Heart left ventricle (tissue), 16 donors: ENCODE results near the gene DDC. TPM values are rescaled to one million over a fixed set of nuclear protein-coding genes. Genes with fewer than 3 reads are reported as not detected.

Source experiments
- ATAC-seq, 4 donors: fragments of 200-7000 bp; cut with Tn5 transposase; one replicate each; pipeline ENCODE4 v1.9.1; 2020 to 2022; ENCODE audit warnings: moderate library complexity in 4 of 4, mild to moderate bottlenecking in 3 of 4, moderate number of reproducible peaks in 1 of 4
- DNase-seq, 5 donors: peaks; one replicate each; pipeline ENCODE4 v3.0.0-alpha.2; 2020
- H3K27ac ChIP-seq, 12 donors: fragments of 200-600 bp; sonication (generic) in 4 of 12; one replicate each; pipeline versions ENCODE4 v1.5.0 to v1.8.0; 2016 to 2022; ENCODE audit warnings: mild to moderate bottlenecking in 2 of 12
- H3K27me3 ChIP-seq, 9 donors: fragments of 200-600 bp; sonication (generic) in 2 of 9; one replicate each; pipeline versions ENCODE4 v1.5.1 to v1.8.0; 2016 to 2022; ENCODE audit warnings: mild to moderate bottlenecking in 3 of 9
- H3K36me3 ChIP-seq, 9 donors: fragments of 200-600 bp; sonication (generic) in 2 of 9; one replicate each; pipeline versions ENCODE4 v1.5.0 to v1.8.0; 2018 to 2022; ENCODE audit warnings: mild to moderate bottlenecking in 2 of 9
- H3K4me1 ChIP-seq, 12 donors: fragments of 200-600 bp; sonication (generic) in 4 of 12; one replicate each; pipeline versions ENCODE4 v1.5.0 to v1.8.0; 2016 to 2022; ENCODE audit warnings: mild to moderate bottlenecking in 3 of 12
- H3K4me3 ChIP-seq, 12 donors: fragments of 200-600 bp; sonication (generic) in 4 of 12; one replicate each; pipeline versions ENCODE4 v1.5.0 to v1.8.0; 2017 to 2022; ENCODE audit warnings: mild to moderate bottlenecking in 9 of 12, moderate library complexity in 4 of 12
- H3K9me3 ChIP-seq, 12 donors: fragments of 200-600 bp; sonication (generic) in 4 of 12; one replicate each; pipeline versions ENCODE4 v1.5.0 to v1.8.0; 2016 to 2022; ENCODE audit warnings: mild to moderate bottlenecking in 1 of 12
- POLR2A ChIP-seq, 2 donors: fragments of 450-650 bp; IDR thresholded peaks; one replicate each; pipeline ENCODE4 v1.6.1; 2017; ENCODE audit warnings: antibody characterized with exemption in 2 of 2, mild to moderate bottlenecking in 2 of 2, moderate library complexity in 2 of 2
- WGBS, 4 donors: extraction: QIAGEN DNeasy Blood & Tissue Kit in 2 of 4; methylation state at CpG; one replicate each; pipeline versions ENCODE4 v1.1.5 to v1.1.7; 2013 to 2018; 5-methylcytosine and 5-hydroxymethylcytosine counted together
- intact Hi-C, 10 donors: fragments of 100-400 bp; cut with DNase I; formaldehyde crosslinking; loops; one replicate each; pipeline versions ENCODE4 v1.11.1 to v1.14.2; 2022
- polyA plus RNA-seq, 2 donors: library from polyadenylated mRNA; stranded (reverse); fragments of 200-250 nt; gene quantifications; one replicate each; pipeline ENCODE4 v1.2.3, GENCODE V29; 2013
- total RNA-seq, 9 donors: library from RNA; depleted of rRNA in 2 of 9; stranded (reverse); fragments of >200 nt in 2 of 9; fragmentation: NEBNext Ultra II Directional in 3 of 9; extraction: Animal tissue kit (Norgen Biotek cat#: 25700) in 3 of 9; gene quantifications; one replicate each; pipeline versions ENCODE4 v1.1.0 to v1.2.4, GENCODE V29; 2016 to 2023
- TF ChIP-seq, protein P1 (sequence below), 12 donors: fragments of 200-600 bp; sonication (generic) in 4 of 12; IDR thresholded peaks; one replicate each; pipeline versions ENCODE4 v1.5.0 to v1.8.0; 2018 to 2022; ENCODE audit warnings: antibody characterized with exemption in 12 of 12, mild to moderate bottlenecking in 5 of 12
- donor health status: ischemic (EF 13 %, LVEDD 7.1; RV severe dilation, severe dysfunction).
- donor health status: healthy with polysubstance abuse.
- donor health status: DM: no; HTN: yes; CAD: no.
- donor health status: DM: no; HTN: no; CAD: no.
- donor health status: ischemic (EF 25% LVEDD 6.9; RV normal size, moderate dysfunction).
- donor health status: ischemic (EF 25% LVEDD 5.7; RV mildly dilated, moderate dysfunction).
- donor health status: healthy.
- donor health status: DM: yes; HTN: yes; CAD: no.
- donor health status: ischemic (EF 35%, LVEDD 5.7; RV mildly dilated, moderate dysfunction).
- donor health status: nonischemic (EF 11% LVEDD 7.7; RV severe dilation, severe dysfunction).
- donor health status: DM: yes; HTN: yes; CAD: no.
- donor health status: PGD.
- donor health status: ischemic (EF 29% LVEDD 5.4; RV normal size, mild dysfunction).
- donor health status: nonischemic (EF 23%, LVEDD 6.1; RV moderate dilation, normal function).

The DDC gene
- total and polyA plus RNA-seq, 11 donors = 0.08 TPM; not detected in 10

DNA sequence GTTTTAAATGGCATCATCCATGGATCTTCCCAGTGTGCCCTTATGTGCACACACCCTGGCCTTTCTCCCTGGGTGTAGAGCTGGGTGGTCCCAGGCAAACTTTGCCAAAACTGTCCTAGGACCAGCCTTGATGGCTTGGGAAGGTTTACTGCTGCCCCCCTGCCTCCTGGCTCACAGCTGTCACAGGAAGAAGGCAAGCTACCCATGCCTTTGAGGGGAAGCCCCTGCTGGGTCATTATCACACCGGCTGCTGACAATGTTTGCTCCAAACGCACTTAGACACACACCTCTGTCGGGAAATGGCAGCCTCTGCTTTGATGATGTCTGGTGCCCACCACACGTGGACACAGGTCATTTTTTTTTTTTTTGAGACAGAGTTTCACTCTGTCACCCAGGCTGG is 89.9 kb downstream of the DDC start:
- ATAC-seq (no peak), DNase-seq (no peak)
- TF ChIP-seq POLR2A (IDR thresholded peaks at IDR 0.05) = no peak
- TF ChIP-seq, protein P1, sequence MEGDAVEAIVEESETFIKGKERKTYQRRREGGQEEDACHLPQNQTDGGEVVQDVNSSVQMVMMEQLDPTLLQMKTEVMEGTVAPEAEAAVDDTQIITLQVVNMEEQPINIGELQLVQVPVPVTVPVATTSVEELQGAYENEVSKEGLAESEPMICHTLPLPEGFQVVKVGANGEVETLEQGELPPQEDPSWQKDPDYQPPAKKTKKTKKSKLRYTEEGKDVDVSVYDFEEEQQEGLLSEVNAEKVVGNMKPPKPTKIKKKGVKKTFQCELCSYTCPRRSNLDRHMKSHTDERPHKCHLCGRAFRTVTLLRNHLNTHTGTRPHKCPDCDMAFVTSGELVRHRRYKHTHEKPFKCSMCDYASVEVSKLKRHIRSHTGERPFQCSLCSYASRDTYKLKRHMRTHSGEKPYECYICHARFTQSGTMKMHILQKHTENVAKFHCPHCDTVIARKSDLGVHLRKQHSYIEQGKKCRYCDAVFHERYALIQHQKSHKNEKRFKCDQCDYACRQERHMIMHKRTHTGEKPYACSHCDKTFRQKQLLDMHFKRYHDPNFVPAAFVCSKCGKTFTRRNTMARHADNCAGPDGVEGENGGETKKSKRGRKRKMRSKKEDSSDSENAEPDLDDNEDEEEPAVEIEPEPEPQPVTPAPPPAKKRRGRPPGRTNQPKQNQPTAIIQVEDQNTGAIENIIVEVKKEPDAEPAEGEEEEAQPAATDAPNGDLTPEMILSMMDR (IDR thresholded peaks at IDR 0.05) = no peak
- 36 to 54% (median 39%) methylated on average over 1 to 4 of the region's 4 CpGs for WGBS, 4 donors
- Histone ChIP-seq H3K36me3 (no peaks in the 10 kb centered on the region), H3K4me3 (no peak overlapping the region), H3K9me3 (no peaks in the 10 kb centered on the region), H3K4me1 (no peaks in the 10 kb centered on the region), H3K27me3 (no peaks in the 10 kb centered on the region), H3K27ac (no peak overlapping the region)
- intact Hi-C loops = loop anchor here in 3 of 10 donors (10.0 kb wide), 1 partner anchor 119 kb away; no protein-coding TSS in a partner anchor

DNA sequence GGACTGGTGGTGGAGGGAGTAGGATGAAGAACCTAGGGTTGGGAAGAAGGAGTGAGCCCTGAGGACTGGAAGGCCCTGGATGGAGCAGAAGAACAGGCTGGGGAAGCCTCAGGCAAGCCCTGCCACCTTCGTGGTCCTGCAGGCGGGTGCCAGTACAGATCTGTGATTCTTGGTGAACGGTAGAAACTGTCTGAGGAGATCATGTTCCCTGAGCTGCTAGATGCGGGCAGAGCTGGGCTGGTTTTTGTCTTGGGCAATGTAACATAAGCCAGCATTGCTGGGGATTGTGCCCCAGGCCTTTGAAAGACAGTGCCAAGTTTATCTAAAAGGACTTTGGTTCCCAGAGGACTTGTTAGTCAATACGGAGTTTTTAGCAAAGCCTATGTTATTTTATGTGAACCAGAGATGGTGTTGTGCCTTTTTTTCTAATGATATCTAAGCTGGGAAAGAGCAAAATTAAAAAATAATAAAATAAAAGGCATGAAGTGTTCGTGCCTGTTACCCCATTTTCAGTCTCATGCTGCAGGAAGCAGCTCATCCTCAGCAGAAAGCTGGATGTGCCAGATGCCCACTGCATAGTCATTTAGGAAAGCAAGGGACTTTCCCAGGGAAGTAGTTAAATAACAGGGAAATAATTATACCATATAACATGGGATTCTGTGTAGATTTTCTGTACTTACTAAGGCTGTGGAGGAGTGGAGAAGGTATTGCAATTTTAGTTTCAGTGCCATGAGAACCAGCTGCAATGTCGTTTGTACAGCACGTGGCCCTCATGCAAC is 90.6 kb downstream of the DDC start:
- DNase-seq = no peak
- Histone ChIP-seq H3K9me3 (no peaks in the 10 kb centered on the region), H3K4me3 (no peak overlapping the region), H3K27me3 (no peaks in the 10 kb centered on the region), H3K4me1 (no peaks in the 10 kb centered on the region), H3K27ac (peak overlapping the region in 1 of 12 donors; percentile 29), H3K36me3 (no peaks in the 10 kb centered on the region)
- no peak for ATAC-seq
- intact Hi-C loops = loop anchor here in 4 of 10 donors (5.0 to 10.0 kb wide), 2 partner anchors 120 to 593 kb away; no protein-coding TSS in a partner anchor
- 67 to 77% (median 69%) methylated on average over 8 of the region's 8 CpGs for WGBS, 4 donors
- TF ChIP-seq POLR2A (IDR thresholded peaks at IDR 0.05) = no peak
- TF ChIP-seq, protein P1 (IDR thresholded peaks at IDR 0.05) = no peak

DNA sequence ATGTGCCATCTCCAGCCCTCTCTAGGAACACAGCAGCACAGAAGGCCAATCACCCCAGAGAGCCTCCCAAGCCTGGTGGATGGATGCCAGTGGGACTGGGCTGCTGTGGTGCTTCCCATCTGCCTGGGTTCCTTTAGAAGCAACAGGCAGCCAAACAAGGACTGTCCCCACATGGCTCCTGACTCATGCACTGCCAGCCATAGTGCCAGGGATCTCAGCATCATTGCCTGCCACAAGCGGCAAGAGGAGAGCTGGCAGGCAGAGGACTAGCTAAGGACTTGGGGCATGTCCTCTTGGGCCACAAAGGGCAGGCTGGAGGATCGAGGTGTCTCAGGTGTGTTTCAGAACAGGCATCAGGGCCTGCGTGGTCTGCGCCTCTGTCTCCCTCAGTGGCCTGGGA is 91.7 kb downstream of the DDC start:
- Histone ChIP-seq H3K9me3 (no peaks in the 10 kb centered on the region), H3K4me3 (no peak overlapping the region), H3K27ac (no peak overlapping the region), H3K27me3 (no peaks in the 10 kb centered on the region), H3K4me1 (no peaks in the 10 kb centered on the region), H3K36me3 (no peaks in the 10 kb centered on the region)
- TF ChIP-seq, protein P1 (IDR thresholded peaks at IDR 0.05) = no peak
- TF ChIP-seq POLR2A (IDR thresholded peaks at IDR 0.05) = no peak
- DNase-seq = no peak
- intact Hi-C loops = loop anchor here in 4 of 10 donors (5.0 to 10.0 kb wide), 2 partner anchors 121 to 594 kb away; no protein-coding TSS in a partner anchor
- peak in 1 of 4 donors; percentile 33 for ATAC-seq
- WGBS, 4 donors = 89 to 100% (median 95%) methylated on average over 4 of the region's 4 CpGs

DNA sequence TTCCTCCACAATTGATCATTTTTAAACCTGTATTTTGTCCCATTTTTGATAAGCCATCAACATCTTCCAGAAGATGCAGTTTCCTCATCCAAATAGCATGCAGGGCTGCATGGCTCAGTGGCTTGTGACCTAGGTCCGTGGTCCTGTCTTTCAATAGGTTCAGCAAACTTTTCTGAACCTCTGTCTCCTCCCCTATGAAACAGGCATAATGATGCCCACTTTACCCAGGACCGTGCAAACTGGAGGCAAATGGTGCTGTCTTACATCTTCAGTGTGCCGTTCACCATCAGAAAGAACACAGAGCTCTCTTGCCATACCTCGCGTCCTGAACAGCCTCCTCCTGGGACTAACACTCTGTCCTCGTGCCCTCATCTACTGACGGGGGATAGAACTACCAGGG is 92.8 kb downstream of the DDC start:
- intact Hi-C loops = loop anchor here in 4 of 10 donors (5.0 to 10.0 kb wide), 2 partner anchors 122 to 595 kb away; no protein-coding TSS in a partner anchor
- peaks cover 0 to 5% (median 0%) of the 10 kb centered on the region in 9 donors for H3K27me3 ChIP-seq
- peaks cover 0 to 8% (median 0%) of the 10 kb centered on the region in 12 donors for H3K4me1 ChIP-seq
- H3K27ac ChIP-seq = no peak overlapping the region
- no peaks in the 10 kb centered on the region for H3K9me3 ChIP-seq
- TF ChIP-seq, protein P1 (IDR thresholded peaks at IDR 0.05) = no peak
- TF ChIP-seq POLR2A (IDR thresholded peaks at IDR 0.05) = no peak
- ATAC-seq (no peak), DNase-seq (no peak)
- no peak overlapping the region for H3K4me3 ChIP-seq
- WGBS, 4 donors = 90 to 94% (median 92%) methylated on average over 7 of the region's 7 CpGs
- no peaks in the 10 kb centered on the region for H3K36me3 ChIP-seq
